NCI-H446 (cell line): ENCODE results near the gene KHDC1.
"Not testable (repeated sequence)": the region's sequence is repeated elsewhere in the genome, so short reads cannot be mapped to it uniquely, and the experiment has no call there.

ENCODE experiments used
- DNase-seq, 2 experiments: peaks; one replicate each; lab custom pipeline; 2025; lab: John Stamatoyannopoulos, UW

The KHDC1 gene

GRCh38 chr6:73250016-73250415, 13.0 kb downstream of the KHDC1 start:
- peak in 1 of 2 experiments; percentile 39 for DNase-seq

GRCh38 chr6:73248192-73248903, 14.6 kb downstream of the KHDC1 start:
- no peak for DNase-seq

GRCh38 chr6:73242001-73242400, 21.0 kb downstream of the KHDC1 start:
- DNase-seq, result no peak

GRCh38 chr6:73240730-73241129, 22.3 kb downstream of the KHDC1 start:
- DNase-seq, result no peak

- DNase-seq, result no peak
Observed at GRCh38 chr6:73236144-73236750, 26.7 kb downstream of the KHDC1 start.

- no peak for DNase-seq
Observed at GRCh38 chr6:73234733-73235132, 28.3 kb downstream of the KHDC1 start.

GRCh38 chr6:73233971-73234370, 29.0 kb downstream of the KHDC1 start:
- peak; percentile 10 to 49 for DNase-seq

GRCh38 chr6:73233048-73233447, 29.9 kb downstream of the KHDC1 start:
- no peak for DNase-seq

GRCh38 chr6:73231986-73232391, 31.0 kb downstream of the KHDC1 start:
- DNase-seq, result no peak

- no peak for DNase-seq
Observed at GRCh38 chr6:73227606-73228255, 35.3 kb downstream of the KHDC1 start.

GRCh38 chr6:73225396-73225795, 37.6 kb downstream of the KHDC1 start, which contains the start of gene KHDC1L:
Gene KHDC1L (minus strand): TSS chr6:73225496. CDS start chr6:73225408, 88 bp downstream.
- no peak for DNase-seq

GRCh38 chr6:73216859-73217258, 46.1 kb downstream of the KHDC1 start:
- no peak for DNase-seq

GRCh38 chr6:73209117-73209516, 53.9 kb downstream of the KHDC1 start:
- DNase-seq, result no peak

- DNase-seq, result no peak
Observed at GRCh38 chr6:73207221-73207837, 55.7 kb downstream of the KHDC1 start.

- no peak for DNase-seq
Observed at GRCh38 chr6:73204252-73204651, 58.7 kb downstream of the KHDC1 start.

GRCh38 chr6:73203098-73203497, 59.9 kb downstream of the KHDC1 start:
- DNase-seq, result no peak

GRCh38 chr6:73200735-73201134, 62.3 kb downstream of the KHDC1 start:
- no peak for DNase-seq

- no peak for DNase-seq
Observed at GRCh38 chr6:73200247-73200646, 62.7 kb downstream of the KHDC1 start.

GRCh38 chr6:73194744-73195143, 68.3 kb downstream of the KHDC1 start:
- no peak for DNase-seq

GRCh38 chr6:73193302-73193701, 69.7 kb downstream of the KHDC1 start:
- DNase-seq, result not testable (repeated sequence)
